ENCODE results near the gene PRRG1. TPM values are rescaled to one million over a fixed set of nuclear protein-coding genes. Genes with fewer than 3 reads are reported as not detected.

The PRRG1 gene
- total and polyA plus RNA-seq, 12 donors = 3.0 to 15.9 (median 10.7) TPM

GRCh38 chrX:37441377-37441776 is 92.2 kb downstream of the PRRG1 start:
- ATAC-seq (no peak), DNase-seq (no peak)
- WGBS, 2 donors = 96 to 99% methylated on average over 15 to 16 of the region's 16 CpGs
- no peak overlapping the region for H3K27ac ChIP-seq
- no peak overlapping the region for H3K4me3 ChIP-seq
- H3K36me3 ChIP-seq = peaks cover 0 to 4% (median 0%) of the 10 kb centered on the region in 9 donors
- peaks cover 0 to 6% (median 0%) of the 10 kb centered on the region in 7 donors for H3K27me3 ChIP-seq
- intact Hi-C loops (cut with DNase I) = loop anchor here in 1 of 10 donors (10.0 kb wide), 1 partner anchor 1357 kb away; no protein-coding TSS in a partner anchor
- no peak for TF ChIP-seq CTCF (IDR thresholded peaks at IDR 0.05)
- no peaks in the 10 kb centered on the region for H3K9me3 ChIP-seq
- no peaks in the 10 kb centered on the region for H3K4me1 ChIP-seq

- 91 to 97% methylated on average over 1 of the region's 1 CpG for WGBS, 2 donors
- Histone ChIP-seq H3K27me3 (peaks cover 0 to 4% (median 0%) of the 10 kb centered on the region in 7 donors), H3K27ac (no peak overlapping the region), H3K4me3 (no peak overlapping the region), H3K4me1 (no peaks in the 10 kb centered on the region), H3K36me3 (peaks cover 0 to 4% (median 0%) of the 10 kb centered on the region in 9 donors), H3K9me3 (no peaks in the 10 kb centered on the region)
- TF ChIP-seq CTCF (IDR thresholded peaks at IDR 0.05) = no peak
- intact Hi-C loops (cut with DNase I) = loop anchor here in 1 of 10 donors (10.0 kb wide), 1 partner anchor 1360 kb away; no protein-coding TSS in a partner anchor
- ATAC-seq = no peak
- no peak for DNase-seq
These were observed 96.0 kb downstream of the PRRG1 start for GRCh38 chrX:37445182-37445581.

GRCh38 chrX:37453821-37454220 is 104.7 kb downstream of the PRRG1 start:
- no peak for TF ChIP-seq CTCF (IDR thresholded peaks at IDR 0.05)
- no peaks in the 10 kb centered on the region for H3K4me1 ChIP-seq

GRCh38 chrX:37454537-37455285 is 105.5 kb downstream of the PRRG1 start:
- WGBS, 2 donors = 44 to 62% methylated on average over 2 of the region's 2 CpGs
- Histone ChIP-seq H3K4me1 (no peaks in the 10 kb centered on the region), H3K27ac (no peak overlapping the region), H3K4me3 (no peak overlapping the region), H3K27me3 (no peaks in the 10 kb centered on the region), H3K9me3 (no peaks in the 10 kb centered on the region), H3K36me3 (peaks cover 0 to 7% (median 0%) of the 10 kb centered on the region in 9 donors)
- intact Hi-C loops (cut with DNase I) = no loop called here
- ATAC-seq = no peak
- no peak for TF ChIP-seq CTCF (IDR thresholded peaks at IDR 0.05)
- no peak for DNase-seq

More at GRCh38 chrX:37453821-37454220, 104.7 kb downstream of the PRRG1 start:
- Histone ChIP-seq H3K27me3 (peaks cover 0 to 4% (median 0%) of the 10 kb centered on the region in 7 donors), H3K9me3 (no peaks in the 10 kb centered on the region), H3K4me3 (no peak overlapping the region), H3K27ac (no peak overlapping the region), H3K36me3 (peaks cover 0 to 7% (median 0%) of the 10 kb centered on the region in 9 donors)
- intact Hi-C loops (cut with DNase I) = no loop called here
- DNase-seq (no peak), ATAC-seq (no peak)
- WGBS, 2 donors = 96 to 100% methylated on average over 1 of the region's 1 CpG

Measured in heart right ventricle (tissue), 16 donors.